22Rv1 (cell line): ENCODE results near the gene FGFR4.

Source experiments
- CTCF ChIP-seq: fragments of 450-650 bp; IDR thresholded peaks from 2 replicates; pipeline ENCODE4 v1.5.1; 2017; ENCODE audit warnings: mild to moderate bottlenecking
- ZFX ChIP-seq: fragments of 450-650 bp; IDR thresholded peaks from 2 replicates; pipeline ENCODE4 v1.6.1; 2017; ENCODE audit warnings: antibody characterized with exemption, borderline replicate concordance

- no peak for TF ChIP-seq CTCF
- TF ChIP-seq ZFX, result no peak
These were observed 9.7 kb downstream of the FGFR4 start for GRCh38 chr5:177096162-177097015.
